H1 (cell line): ENCODE measurements around the gene PIP5K1B. TPM values are rescaled to one million over a fixed set of nuclear protein-coding genes. Genes with fewer than 3 reads are reported as not detected.

Experiments used
- BACH1 ChIP-seq: IDR thresholded peaks from 2 replicates; pipeline ENCODE4 v1.6.1; 2012; ENCODE audit warnings: low read length, improper control_type of control experiment
- EP300 ChIP-seq, 2 experiments: IDR thresholded peaks; 1 replicate in 1 of 2; 2 replicates in 1 of 2; pipeline ENCODE4 v1.6.1; 2011 to 2012; ENCODE audit warnings: low read depth in 2 of 2, low read length in 2 of 2, mild to moderate bottlenecking in 2 of 2, borderline replicate concordance in 1 of 2, inconsistent platforms in 1 of 2, moderate library complexity in 1 of 2
- NRF1 ChIP-seq: IDR thresholded peaks from 2 replicates; pipeline ENCODE4 v1.6.1; 2011; ENCODE audit warnings: mild to moderate bottlenecking, low read depth, low read length, improper control_type of control experiment
- POLR2AphosphoS5 ChIP-seq: IDR thresholded peaks from 2 replicates; pipeline ENCODE4 v1.6.1; 2011; ENCODE audit warnings: low read depth, low read length
- TCF12 ChIP-seq: IDR thresholded peaks from 2 replicates; pipeline ENCODE4 v1.6.1; 2011; ENCODE audit warnings: low read depth, mild to moderate bottlenecking, low read length
- ZNF274 ChIP-seq: IDR thresholded peaks from 2 replicates; pipeline ENCODE4 v1.7.0; 2012; ENCODE audit warnings: low read length, borderline replicate concordance; ENCODE audit errors: extremely low read depth
- polyA plus RNA-seq, 7 experiments: library from polyadenylated mRNA; depleted of rRNA in 3 of 7; stranded (reverse) in 5 of 7; unstranded in 2 of 7; fragments of >200 nt in 5 of 7; fragments of 200-250 nt in 2 of 7; gene quantifications; 1 replicate in 5 of 7; 2 replicates in 1 of 7; 4 replicates in 1 of 7; pipeline versions ENCODE4 v1.2.1 to v1.2.3, GENCODE V29; 2011 to 2013; ENCODE audit warnings: missing spikeins in 2 of 7, mixed read lengths in 2 of 7
- total RNA-seq: library from RNA; stranded (reverse); fragmentation: NEBNext Ultra II Directional; extraction: Animal tissue kit (Norgen Biotek cat#: 25700); gene quantifications from 2 replicates; pipeline ENCODE4 v1.2.1, GENCODE V29; 2021
- TF ChIP-seq, protein P1 (sequence below): fragments of 300-600 bp; sonication (generic); IDR thresholded peaks from 2 replicates; pipeline ENCODE4 v1.7.1; 2012; ENCODE audit warnings: low read length, moderate library complexity, mild to moderate bottlenecking, inconsistent platforms; ENCODE audit not compliant: insufficient replicate concordance
- TF ChIP-seq, protein P2 (sequence below): IDR thresholded peaks from 2 replicates; pipeline ENCODE4 v1.6.1; 2012; ENCODE audit warnings: inconsistent platforms

The PIP5K1B gene
- total and polyA plus RNA-seq, 2 of the 8 experiments (the other 6 are each of a cell fraction or from before 2014, with no cell fraction given) = 4.7 to 7.7 TPM

DNA sequence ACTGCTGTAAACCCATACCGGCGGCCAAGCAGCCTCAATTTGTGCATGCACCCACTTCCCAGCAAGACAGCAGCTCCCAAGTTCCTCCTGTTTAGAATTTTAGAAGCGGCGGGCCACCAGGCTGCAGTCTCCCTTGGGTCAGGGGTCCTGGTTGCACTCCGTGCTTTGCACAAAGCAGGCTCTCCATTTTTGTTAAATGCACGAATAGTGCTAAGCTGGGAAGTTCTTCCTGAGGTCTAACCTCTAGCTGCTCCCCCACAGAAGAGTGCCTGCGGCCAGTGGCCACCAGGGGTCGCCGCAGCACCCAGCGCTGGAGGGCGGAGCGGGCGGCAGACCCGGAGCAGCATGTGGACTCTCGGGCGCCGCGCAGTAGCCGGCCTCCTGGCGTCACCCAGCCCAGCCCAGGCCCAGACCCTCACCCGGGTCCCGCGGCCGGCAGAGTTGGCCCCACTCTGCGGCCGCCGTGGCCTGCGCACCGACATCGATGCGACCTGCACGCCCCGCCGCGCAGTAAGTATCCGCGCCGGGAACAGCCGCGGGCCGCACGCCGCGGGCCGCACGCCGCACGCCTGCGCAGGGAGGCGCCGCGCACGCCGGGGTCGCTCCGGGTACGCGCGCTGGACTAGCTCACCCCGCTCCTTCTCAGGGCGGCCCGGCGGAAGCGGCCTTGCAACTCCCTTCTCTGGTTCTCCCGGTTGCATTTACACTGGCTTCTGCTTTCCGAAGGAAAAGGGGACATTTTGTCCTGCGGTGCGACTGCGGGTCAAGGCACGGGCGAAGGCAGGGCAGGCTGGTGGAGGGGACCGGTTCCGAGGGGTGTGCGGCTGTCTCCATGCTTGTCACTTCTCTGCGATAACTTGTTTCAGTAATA, 330.6 kb downstream of the PIP5K1B start, which contains the start of gene FXN (continued):
- TF ChIP-seq, protein P1, sequence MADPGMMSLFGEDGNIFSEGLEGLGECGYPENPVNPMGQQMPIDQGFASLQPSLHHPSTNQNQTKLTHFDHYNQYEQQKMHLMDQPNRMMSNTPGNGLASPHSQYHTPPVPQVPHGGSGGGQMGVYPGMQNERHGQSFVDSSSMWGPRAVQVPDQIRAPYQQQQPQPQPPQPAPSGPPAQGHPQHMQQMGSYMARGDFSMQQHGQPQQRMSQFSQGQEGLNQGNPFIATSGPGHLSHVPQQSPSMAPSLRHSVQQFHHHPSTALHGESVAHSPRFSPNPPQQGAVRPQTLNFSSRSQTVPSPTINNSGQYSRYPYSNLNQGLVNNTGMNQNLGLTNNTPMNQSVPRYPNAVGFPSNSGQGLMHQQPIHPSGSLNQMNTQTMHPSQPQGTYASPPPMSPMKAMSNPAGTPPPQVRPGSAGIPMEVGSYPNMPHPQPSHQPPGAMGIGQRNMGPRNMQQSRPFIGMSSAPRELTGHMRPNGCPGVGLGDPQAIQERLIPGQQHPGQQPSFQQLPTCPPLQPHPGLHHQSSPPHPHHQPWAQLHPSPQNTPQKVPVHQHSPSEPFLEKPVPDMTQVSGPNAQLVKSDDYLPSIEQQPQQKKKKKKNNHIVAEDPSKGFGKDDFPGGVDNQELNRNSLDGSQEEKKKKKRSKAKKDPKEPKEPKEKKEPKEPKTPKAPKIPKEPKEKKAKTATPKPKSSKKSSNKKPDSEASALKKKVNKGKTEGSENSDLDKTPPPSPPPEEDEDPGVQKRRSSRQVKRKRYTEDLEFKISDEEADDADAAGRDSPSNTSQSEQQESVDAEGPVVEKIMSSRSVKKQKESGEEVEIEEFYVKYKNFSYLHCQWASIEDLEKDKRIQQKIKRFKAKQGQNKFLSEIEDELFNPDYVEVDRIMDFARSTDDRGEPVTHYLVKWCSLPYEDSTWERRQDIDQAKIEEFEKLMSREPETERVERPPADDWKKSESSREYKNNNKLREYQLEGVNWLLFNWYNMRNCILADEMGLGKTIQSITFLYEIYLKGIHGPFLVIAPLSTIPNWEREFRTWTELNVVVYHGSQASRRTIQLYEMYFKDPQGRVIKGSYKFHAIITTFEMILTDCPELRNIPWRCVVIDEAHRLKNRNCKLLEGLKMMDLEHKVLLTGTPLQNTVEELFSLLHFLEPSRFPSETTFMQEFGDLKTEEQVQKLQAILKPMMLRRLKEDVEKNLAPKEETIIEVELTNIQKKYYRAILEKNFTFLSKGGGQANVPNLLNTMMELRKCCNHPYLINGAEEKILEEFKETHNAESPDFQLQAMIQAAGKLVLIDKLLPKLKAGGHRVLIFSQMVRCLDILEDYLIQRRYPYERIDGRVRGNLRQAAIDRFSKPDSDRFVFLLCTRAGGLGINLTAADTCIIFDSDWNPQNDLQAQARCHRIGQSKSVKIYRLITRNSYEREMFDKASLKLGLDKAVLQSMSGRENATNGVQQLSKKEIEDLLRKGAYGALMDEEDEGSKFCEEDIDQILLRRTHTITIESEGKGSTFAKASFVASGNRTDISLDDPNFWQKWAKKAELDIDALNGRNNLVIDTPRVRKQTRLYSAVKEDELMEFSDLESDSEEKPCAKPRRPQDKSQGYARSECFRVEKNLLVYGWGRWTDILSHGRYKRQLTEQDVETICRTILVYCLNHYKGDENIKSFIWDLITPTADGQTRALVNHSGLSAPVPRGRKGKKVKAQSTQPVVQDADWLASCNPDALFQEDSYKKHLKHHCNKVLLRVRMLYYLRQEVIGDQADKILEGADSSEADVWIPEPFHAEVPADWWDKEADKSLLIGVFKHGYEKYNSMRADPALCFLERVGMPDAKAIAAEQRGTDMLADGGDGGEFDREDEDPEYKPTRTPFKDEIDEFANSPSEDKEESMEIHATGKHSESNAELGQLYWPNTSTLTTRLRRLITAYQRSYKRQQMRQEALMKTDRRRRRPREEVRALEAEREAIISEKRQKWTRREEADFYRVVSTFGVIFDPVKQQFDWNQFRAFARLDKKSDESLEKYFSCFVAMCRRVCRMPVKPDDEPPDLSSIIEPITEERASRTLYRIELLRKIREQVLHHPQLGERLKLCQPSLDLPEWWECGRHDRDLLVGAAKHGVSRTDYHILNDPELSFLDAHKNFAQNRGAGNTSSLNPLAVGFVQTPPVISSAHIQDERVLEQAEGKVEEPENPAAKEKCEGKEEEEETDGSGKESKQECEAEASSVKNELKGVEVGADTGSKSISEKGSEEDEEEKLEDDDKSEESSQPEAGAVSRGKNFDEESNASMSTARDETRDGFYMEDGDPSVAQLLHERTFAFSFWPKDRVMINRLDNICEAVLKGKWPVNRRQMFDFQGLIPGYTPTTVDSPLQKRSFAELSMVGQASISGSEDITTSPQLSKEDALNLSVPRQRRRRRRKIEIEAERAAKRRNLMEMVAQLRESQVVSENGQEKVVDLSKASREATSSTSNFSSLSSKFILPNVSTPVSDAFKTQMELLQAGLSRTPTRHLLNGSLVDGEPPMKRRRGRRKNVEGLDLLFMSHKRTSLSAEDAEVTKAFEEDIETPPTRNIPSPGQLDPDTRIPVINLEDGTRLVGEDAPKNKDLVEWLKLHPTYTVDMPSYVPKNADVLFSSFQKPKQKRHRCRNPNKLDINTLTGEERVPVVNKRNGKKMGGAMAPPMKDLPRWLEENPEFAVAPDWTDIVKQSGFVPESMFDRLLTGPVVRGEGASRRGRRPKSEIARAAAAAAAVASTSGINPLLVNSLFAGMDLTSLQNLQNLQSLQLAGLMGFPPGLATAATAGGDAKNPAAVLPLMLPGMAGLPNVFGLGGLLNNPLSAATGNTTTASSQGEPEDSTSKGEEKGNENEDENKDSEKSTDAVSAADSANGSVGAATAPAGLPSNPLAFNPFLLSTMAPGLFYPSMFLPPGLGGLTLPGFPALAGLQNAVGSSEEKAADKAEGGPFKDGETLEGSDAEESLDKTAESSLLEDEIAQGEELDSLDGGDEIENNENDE = no peak
- TF ChIP-seq NRF1 (peak; percentile 54), ZNF274 (no peak), POLR2AphosphoS5 (peak; percentile 78), BACH1 (peak; percentile 56; the same call in 1 of the 2 replicates), TCF12 (0 out of 2 replicates have a peak, but pooled peaks have one; percentile 14), EP300 (IDR thresholded peaks at IDR 0.05; ENCODE audit: borderline replicate concordance in 1 of 2, low read depth in 2 of 2, low read length in 2 of 2) (no peak; a peak in 1 of 3 replicates)
- TF ChIP-seq, protein P2, sequence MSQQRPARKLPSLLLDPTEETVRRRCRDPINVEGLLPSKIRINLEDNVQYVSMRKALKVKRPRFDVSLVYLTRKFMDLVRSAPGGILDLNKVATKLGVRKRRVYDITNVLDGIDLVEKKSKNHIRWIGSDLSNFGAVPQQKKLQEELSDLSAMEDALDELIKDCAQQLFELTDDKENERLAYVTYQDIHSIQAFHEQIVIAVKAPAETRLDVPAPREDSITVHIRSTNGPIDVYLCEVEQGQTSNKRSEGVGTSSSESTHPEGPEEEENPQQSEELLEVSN = no peak
